Measurements from ENCODE around the gene DISP3. TPM values are rescaled to one million over a fixed set of nuclear protein-coding genes. Genes with fewer than 3 reads are reported as not detected.

DISP3 gene
- total RNA-seq, 1 experiment from 2014 or later: 2.3 TPM

GRCh38 chr1:11485191-11485590 is 6.2 kb downstream of the DISP3 start (continued):
- TF ChIP-seq POLR2AphosphoS5 (IDR thresholded peaks at IDR 0.05; ENCODE audit: low read depth, low read length) (no peak), EZH2 (IDR thresholded peaks at IDR 0.05) (no peak), MAX (IDR thresholded peaks at IDR 0.05) (no peak), JUND (IDR thresholded peaks at IDR 0.05) (no peak), SP1 (IDR thresholded peaks at IDR 0.05; ENCODE audit: low read depth) (no peak), POLR2A (IDR thresholded peaks at IDR 0.05; ENCODE audit: borderline replicate concordance, extremely low read depth, insufficient read depth, insufficient read length) (no peak), SIN3A (IDR thresholded peaks at IDR 0.05; ENCODE audit: low read depth) (no peak), YY1 (IDR thresholded peaks at IDR 0.05; ENCODE audit: extremely low read depth, insufficient replicate concordance, low read depth, low read length) (no peak), ZNF274 (IDR thresholded peaks at IDR 0.05; ENCODE audit: low read depth, low read length) (no peak), EGR1 (IDR thresholded peaks at IDR 0.05; ENCODE audit: low read depth) (no peak)

- Histone ChIP-seq H3K79me2 (ENCODE audit: insufficient read depth, low read length) (no peaks in the 10 kb centered on the region), H3K4me3 (replicated peaks in 1 of 2; ENCODE audit: low read depth in 1 of 2, low read length in 2 of 2) (no peak overlapping the region), H3K9me3 (ENCODE audit: control insufficient read depth in 1 of 2, insufficient read depth in 1 of 2, low read depth in 1 of 2, low read length in 2 of 2) (no peaks in the 10 kb centered on the region), H3K4me2 (ENCODE audit: low read length) (no peak overlapping the region), H3K27me3 (ENCODE audit: insufficient read depth, low read length) (peaks cover 61% of the 10 kb centered on the region), H3K4me1 (ENCODE audit: control insufficient read depth in 1 of 2, insufficient read depth in 2 of 2, low read length in 2 of 2) (no peaks in the 10 kb centered on the region), H3K9ac (ENCODE audit: low read length) (no peak overlapping the region), H3K27ac (ENCODE audit: low read depth, low read length) (no peak overlapping the region), H4K20me1 (ENCODE audit: insufficient read depth) (no peaks in the 10 kb centered on the region), H3K36me3 (ENCODE audit: control insufficient read depth in 1 of 2, insufficient read depth in 2 of 2, low read length in 2 of 2) (no peaks in the 10 kb centered on the region), H2AFZ (ENCODE audit: low read depth, low read length, poor library complexity, severe bottlenecking) (no peak overlapping the region), H3K9me2 (ENCODE audit: insufficient read depth) (no peaks in the 10 kb centered on the region)
- BruUV-seq (replicated peaks): no TSS peak
- intact Hi-C loops (cut with micrococcal nuclease): no loop called here
- CTCF ChIA-PET: no interaction called here
- TF ChIP-seq RAD21 (IDR thresholded peaks at IDR 0.05; ENCODE audit: low read depth) (no peak), CEBPB (IDR thresholded peaks at IDR 0.05; ENCODE audit: low read depth) (no peak), CBX3 (IDR thresholded peaks at IDR 0.05; ENCODE audit: low read depth) (no peak), ZBTB33 (IDR thresholded peaks at IDR 0.05; ENCODE audit: extremely low read depth, insufficient replicate concordance, low read length) (no peak), CTCF (IDR thresholded peaks at IDR 0.05 in 2 of 3, conservative IDR thresholded peaks at IDR 0.05 in 1 of 3; ENCODE audit: borderline replicate concordance in 1 of 3, insufficient read depth in 1 of 3, low read depth in 2 of 3, low read length in 2 of 3) (no peak), SIN3A (IDR thresholded peaks at IDR 0.05; ENCODE audit: low read depth) (no peak), POLR2AphosphoS5 (IDR thresholded peaks at IDR 0.05; ENCODE audit: low read depth, low read length) (no peak), ATF3 (IDR thresholded peaks at IDR 0.05) (no peak), MAX (IDR thresholded peaks at IDR 0.05) (no peak)
- RAD21 ChIA-PET (ENCODE audit: low non-redundant PET in 1 of 2, low total read pairs in 2 of 2, uncharacterized antibody in 2 of 2, unreplicated experiment in 2 of 2): no interaction called here
- POLR2A ChIA-PET: no interaction called here
- DNase-seq (ENCODE audit: low read depth, low spot score) (no peak), ATAC-seq (no peak)
These were observed 7.5 kb downstream of the DISP3 start for GRCh38 chr1:11486231-11487009.

Measured in HCT116 (cell line).